Endothelial cell of umbilical vein (primary cell): Measurements from ENCODE around the gene OASL.

Experiments used
- EZH2 ChIP-seq: IDR thresholded peaks from 2 replicates; pipeline ENCODE4 v1.6.1; 2012; ENCODE audit warnings: borderline replicate concordance, low read depth, mild to moderate bottlenecking, moderate library complexity, low read length, inconsistent platforms; ENCODE audit not compliant: severe bottlenecking
- POLR2A ChIP-seq: IDR thresholded peaks from 2 replicates; pipeline ENCODE4 v1.6.1; 2012; ENCODE audit warnings: low read depth, mild to moderate bottlenecking, control low read depth, low read length
- TF ChIP-seq, protein P1 (sequence below), 2 donors: IDR thresholded peaks; 1 replicate in 1 of 2; 2 replicates in 1 of 2; pipeline ENCODE4 v1.5.1; 2011; ENCODE audit warnings: low read length in 2 of 2, mild to moderate bottlenecking in 2 of 2, moderate library complexity in 2 of 2, control low read depth in 1 of 2, inconsistent platforms in 1 of 2, low read depth in 1 of 2; ENCODE audit not compliant: insufficient read depth in 1 of 2; ENCODE audit errors: extremely low read depth in 1 of 2

DNA sequence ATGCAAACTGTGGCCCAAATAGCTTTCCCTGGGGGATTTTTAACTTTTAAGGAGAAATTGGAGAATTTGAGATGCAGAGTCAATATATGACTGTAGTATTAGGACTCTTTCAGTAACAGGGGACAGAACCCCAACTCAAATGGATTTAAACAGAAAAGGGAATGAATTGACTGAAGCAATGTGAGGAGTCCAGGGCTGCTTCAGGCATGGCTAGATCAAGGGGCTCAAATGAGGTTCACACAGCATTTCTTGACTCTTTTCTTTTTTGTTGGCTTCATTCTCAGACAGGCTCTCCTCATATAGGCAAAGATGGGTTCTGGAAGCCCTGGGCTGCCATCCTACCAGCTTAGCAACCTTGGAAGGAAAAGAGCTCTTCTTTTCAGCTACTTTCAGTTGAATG, 47.1 kb downstream of the OASL start:
- TF ChIP-seq, protein P1, sequence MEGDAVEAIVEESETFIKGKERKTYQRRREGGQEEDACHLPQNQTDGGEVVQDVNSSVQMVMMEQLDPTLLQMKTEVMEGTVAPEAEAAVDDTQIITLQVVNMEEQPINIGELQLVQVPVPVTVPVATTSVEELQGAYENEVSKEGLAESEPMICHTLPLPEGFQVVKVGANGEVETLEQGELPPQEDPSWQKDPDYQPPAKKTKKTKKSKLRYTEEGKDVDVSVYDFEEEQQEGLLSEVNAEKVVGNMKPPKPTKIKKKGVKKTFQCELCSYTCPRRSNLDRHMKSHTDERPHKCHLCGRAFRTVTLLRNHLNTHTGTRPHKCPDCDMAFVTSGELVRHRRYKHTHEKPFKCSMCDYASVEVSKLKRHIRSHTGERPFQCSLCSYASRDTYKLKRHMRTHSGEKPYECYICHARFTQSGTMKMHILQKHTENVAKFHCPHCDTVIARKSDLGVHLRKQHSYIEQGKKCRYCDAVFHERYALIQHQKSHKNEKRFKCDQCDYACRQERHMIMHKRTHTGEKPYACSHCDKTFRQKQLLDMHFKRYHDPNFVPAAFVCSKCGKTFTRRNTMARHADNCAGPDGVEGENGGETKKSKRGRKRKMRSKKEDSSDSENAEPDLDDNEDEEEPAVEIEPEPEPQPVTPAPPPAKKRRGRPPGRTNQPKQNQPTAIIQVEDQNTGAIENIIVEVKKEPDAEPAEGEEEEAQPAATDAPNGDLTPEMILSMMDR (IDR thresholded peaks at IDR 0.05; ENCODE audit: extremely low read depth in 1 of 2, insufficient read depth in 1 of 2, low read depth in 1 of 2, low read length in 2 of 2), result no peak
- no peak for TF ChIP-seq POLR2A
- no peak for TF ChIP-seq EZH2
